Effector CD8-positive, alpha-beta T cell (primary cell): ENCODE data around the gene SLC7A1.

Experiments
- DNase-seq: peaks from one replicate; lab custom pipeline; 2025; lab: John Stamatoyannopoulos, UW

The SLC7A1 gene

DNA sequence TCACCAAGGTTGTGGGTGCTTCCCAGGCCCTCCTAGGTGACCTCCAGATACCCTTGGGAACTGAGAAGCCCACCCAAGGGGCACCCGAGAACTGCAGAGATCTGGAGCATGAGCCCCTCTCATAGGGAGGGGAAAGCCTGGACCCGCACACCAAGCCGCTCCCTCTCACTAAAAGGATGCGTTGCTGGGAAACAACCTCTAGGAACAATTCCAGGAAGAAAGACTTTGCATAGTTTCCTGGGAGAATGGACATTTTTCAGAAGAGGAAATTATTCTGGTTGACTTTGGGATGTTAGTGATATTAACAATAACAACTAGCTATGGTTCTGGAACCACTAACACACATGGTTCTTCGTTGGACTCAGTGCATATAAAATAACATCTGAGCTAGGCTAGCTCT is 64.6 kb downstream of the SLC7A1 start:
- DNase-seq: no peak

DNA sequence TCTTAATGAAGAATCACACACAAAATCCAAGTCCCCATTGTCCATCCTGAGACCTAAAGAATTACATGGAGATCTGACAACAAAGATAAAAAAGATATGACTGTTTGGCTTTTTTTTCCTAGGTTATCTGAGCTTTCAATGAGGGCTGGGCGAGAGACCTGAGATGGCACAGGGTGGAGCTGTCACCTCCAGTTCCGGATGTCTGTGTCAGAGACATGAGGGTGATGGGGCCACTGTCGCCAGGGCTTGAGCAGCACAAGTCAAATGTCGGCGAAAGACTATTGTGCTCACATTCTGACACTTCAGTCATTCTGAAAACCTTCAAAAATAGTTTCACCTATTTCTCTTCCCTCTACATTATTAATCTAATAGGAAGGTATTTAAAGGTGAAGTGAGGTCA is 65.7 kb downstream of the SLC7A1 start:
- no peak for DNase-seq

DNA sequence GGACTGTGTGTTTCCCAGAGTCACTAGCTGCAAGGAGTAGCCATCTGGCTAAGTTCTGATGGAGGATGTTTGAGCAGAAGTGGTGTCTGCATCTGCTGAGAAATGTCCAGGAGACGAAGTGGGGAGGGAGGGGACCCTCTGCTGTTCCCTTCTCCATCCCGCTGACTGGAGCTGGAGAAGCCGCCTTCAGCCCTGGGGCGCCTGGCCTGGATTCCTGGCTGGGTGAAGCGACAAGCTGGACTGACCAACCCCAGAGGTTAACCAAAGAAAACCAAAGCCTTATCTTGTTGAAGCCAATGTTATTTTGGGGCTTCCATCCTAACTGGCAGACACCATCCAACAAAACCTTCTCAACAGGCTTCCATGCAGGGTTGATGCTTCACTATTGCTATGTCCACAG is 67.6 kb downstream of the SLC7A1 start:
- DNase-seq: no peak

DNA sequence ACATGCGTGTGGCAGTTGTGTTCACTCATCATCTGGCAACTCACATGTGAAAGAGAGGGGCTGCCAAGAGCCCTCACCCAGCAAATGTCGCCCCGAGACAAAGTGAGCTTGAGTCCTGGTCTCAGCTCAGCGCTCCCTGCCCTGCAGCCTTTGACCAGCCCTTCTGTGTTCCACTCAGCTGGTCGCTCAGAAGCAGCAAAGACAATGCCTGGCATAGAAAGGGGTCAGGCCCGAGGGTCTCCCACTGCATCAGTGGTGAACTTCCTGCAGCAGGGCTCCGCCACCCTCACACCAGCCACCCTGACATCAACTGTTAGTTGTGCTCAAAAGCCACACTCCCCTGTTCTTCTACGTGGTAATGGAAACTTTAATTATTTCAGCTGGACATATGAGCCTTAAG is 68.0 kb downstream of the SLC7A1 start:
- DNase-seq: no peak

DNA sequence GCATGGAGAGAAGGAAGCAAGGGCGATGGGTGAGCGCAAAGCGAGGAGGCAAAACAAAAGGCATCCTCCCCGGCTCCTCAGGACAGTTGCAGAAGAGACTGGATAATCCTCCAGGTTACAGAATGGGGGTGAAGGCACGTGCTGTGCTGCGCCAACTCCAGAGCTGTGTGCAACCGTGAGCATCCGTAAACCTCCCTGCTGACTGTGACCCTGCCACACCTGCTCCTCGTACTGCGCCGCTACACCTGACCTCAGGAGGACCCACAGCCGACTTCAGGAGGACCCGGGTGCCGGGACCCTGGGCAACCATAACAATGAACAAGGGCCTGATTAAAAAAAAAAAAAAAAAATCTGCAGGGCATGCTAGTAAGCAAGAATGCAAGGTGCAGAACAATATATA is 68.7 kb downstream of the SLC7A1 start:
- no peak for DNase-seq

DNA sequence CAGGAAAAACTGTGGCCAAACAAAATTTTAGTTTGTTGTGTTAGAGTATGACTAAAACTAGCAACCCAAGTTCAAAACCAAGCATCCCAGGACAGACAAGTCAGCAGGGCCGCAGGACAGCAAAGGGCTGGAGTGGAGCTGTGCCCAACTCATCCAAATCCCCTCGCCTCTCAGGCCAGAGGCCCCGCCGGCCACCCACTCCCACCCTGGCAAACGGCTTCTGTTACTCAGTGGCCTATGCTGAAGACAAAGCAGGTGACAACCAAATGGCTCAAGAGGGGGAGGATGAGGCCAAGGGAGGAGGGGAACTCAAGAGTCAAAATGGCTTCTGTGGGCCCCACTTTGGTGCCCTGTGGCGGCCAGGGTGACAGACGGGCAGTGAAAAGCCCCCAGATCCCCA is 69.7 kb downstream of the SLC7A1 start:
- DNase-seq: no peak

DNA sequence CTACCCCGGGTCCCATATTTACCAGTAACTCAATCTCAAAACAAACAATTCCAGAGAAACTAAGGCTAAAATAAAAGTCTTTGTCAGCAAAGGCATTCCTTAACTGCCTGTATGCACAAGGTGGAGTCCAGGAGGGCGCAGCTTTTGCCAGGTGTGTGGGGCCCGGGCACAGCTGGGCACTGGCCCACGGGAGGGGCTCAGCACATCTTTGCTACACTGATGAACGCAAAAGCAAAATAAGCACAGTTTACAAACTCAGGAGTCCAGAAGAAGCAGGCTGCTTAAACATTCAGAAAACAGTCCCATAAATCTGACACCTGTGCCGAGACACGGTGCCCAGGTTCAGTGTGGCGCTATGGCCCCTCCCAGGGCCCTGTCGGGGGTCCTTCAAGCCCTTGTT is 70.8 kb downstream of the SLC7A1 start:
- DNase-seq: no peak

DNA sequence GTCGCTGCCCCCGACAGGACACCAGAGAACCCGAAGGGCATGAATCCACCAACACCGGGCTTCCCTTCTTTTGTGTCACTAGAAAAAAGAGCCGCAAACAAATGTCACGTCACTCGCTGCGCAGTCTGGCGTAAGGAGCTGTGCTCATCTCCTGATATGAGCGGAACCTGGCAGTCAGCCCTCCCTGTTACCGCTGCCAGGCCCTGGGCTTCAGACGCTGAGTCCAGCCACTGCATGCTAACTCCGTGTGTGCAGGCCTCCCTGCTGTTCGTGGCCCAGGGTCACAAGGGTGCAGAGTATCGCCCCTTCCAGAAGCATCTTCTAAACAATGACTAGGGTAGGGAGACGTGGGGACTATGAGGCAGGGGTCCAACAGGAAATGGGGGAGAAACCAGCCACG is 71.3 kb downstream of the SLC7A1 start:
- DNase-seq: no peak

DNA sequence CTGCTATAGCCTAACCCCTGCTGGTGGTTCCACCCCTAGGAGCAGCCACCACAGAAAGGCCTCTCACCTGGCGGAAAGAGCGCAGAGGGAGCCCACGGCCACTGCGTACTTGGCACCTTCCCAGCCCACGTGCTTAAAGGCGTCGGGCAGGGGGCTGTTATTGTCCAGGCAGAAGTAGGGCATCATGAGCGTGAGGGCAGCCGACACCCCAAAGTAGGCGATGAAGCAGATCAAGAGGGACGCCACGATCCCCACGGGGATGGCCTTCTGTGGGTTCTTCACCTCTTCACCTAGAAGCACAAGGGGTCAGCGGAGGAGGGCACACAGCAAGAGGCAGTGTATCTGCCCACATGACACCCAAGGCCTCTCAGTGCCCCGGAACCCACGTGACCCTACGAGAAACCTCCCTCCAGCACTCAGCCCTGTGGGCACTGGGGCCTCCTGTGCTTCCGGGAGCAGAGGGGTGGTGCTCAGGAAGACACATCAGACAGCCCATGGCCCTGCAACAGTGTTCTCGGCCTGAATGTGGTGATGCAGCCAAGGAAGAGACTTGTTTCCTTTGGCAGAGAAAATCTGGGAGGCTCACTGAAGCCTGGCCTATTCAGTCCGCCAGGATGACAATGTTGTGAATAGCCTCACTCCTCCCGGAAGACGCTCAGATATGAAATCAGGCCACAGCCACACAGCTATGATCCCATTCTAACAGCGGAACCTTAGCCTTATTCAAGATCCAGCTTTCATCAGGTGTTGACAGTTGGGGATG is 72.1 kb downstream of the SLC7A1 start:
- no peak for DNase-seq

DNA sequence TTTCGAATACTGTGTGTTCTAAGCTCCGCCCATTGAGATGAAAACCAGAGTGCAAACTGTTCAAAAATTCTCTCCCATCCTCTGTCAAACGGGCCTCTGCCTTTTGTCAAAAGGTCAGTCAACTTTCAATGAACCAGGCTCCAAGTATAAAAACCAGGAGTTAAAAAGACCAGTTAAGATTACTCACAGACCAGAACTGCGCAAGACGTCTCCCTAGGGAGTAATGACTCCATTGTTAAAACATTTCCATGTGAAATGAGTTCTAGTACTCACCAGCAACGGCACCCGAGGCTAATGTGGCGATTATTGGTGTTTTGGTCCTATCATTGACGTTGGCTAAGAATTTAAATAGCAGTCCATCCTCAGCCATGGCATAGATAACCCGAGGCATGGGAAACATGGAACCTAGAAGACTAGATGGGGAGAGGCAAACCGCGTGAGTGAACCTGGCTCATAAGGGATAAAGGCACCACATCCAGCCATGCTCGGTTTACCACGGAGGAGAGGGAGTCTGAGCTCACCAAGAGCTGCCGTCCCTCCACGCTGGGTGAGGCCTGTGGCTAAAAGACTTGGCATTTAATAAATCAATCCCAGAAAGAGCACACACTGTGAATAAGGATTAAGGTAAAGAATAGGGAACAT is 73.3 kb downstream of the SLC7A1 start:
- DNase-seq: no peak

DNA sequence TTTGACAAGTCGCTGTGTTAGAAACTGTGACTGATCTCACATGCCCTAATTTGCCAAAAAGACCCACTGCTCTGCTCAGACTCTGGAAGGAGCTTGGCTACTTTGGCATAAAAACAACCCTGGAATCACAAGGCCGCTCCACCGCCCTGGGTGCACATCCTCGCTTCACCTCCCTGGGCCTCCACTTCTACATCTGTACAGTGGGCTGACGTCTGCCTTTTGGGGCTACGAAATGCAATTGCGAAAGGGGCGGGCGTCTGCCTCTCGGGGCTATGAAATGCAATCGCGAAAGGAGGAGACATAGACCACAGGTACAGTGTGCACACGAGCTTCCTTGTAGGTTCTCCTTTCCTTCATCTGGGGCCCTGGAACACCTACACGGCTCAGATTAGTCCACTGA is 74.2 kb downstream of the SLC7A1 start:
- DNase-seq: no peak

DNA sequence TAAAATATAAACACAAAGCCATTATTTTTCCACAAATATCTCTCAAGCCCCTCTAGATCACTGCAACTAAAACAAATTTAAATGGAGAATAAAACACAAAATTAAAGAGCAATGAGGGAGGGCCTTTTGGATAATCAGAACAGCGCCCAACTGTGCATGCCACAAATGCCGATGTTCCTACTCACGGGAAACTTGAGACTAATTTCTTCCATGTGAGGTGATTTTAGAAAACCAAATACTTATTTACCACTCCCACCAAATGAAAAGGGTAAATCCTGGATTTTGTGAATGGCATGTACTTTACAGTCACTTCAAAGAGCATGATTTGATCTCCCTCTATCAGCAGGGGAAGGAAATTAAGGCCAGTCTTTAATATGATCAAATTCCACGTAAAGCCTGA is 74.8 kb downstream of the SLC7A1 start:
- no peak for DNase-seq

DNA sequence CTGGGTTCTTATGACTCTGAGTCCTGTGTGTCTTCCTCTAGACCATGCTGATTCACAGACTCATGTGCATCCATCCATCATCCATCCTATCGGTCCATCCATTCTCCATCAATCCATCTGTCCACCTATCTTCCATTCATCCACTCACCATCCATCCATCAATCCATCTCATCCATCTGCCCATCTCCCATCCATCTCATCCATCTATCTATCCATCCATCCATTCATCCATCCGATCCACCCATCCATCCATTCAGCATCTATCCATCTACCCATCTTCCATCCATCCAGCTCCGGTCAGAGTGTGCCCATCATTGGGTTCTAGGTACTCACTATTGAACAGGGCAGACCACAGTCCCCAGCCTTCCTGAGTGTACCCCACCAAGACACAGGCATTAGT is 75.6 kb downstream of the SLC7A1 start:
- no peak for DNase-seq

DNA sequence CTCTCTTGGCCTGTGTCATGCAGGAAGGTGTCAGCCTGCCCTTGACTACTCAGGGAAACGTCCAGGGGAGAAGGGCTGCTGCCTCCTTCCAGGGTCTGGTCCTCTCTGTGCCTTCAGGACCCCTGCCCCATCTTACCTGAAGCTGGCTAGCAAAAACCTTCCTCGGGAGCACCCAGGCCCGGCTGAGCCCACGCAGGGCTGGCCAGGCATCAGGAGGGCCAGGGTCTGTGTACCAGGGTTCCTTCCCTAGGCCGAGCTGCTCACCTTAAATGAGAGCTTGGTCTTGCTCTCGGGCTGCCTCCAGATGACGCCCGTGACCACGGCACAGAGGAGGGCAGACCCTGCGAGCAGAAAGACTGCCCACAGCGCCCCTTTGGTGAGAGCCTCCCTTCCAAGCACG is 78.6 kb downstream of the SLC7A1 start:
- no peak for DNase-seq

DNA sequence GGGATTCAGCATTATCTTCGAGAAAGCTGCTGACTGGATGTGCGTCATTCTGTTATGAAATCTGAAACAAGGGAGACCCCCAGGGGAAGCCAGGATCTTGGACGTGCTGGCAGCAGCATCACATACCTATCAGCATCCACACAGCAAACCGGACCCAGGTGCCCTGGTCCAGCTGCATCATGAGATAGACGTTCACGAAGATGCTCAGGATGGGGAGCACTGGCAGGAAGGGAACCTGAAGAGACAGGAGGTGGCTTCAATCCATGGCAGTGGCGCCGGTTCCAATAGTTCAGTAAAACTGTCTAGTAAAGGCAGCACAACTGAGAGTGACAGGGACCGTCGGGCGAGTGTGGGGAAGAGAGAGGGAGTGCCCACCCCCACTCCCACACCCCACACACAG is 79.5 kb downstream of the SLC7A1 start:
- no peak for DNase-seq

DNA sequence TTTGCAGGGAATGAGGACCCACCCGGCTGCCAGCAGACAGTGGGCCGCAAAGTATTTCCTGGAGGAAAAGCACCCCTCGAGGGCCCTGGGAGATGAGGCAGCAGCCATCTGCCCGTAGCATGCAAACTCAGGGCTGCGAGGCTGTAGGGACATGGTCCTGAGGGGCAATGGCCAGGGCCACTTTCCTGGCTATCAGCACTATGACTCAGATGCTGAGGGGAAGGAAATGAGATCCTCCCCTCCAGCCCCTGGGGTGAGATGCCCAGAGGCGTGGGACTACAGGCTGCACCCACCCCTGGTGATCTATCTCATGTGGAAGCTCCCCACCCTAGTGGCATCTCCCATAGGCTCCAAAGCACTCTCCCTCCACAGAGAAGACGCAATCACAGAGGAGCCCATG is 80.1 kb downstream of the SLC7A1 start:
- DNase-seq: no peak

DNA sequence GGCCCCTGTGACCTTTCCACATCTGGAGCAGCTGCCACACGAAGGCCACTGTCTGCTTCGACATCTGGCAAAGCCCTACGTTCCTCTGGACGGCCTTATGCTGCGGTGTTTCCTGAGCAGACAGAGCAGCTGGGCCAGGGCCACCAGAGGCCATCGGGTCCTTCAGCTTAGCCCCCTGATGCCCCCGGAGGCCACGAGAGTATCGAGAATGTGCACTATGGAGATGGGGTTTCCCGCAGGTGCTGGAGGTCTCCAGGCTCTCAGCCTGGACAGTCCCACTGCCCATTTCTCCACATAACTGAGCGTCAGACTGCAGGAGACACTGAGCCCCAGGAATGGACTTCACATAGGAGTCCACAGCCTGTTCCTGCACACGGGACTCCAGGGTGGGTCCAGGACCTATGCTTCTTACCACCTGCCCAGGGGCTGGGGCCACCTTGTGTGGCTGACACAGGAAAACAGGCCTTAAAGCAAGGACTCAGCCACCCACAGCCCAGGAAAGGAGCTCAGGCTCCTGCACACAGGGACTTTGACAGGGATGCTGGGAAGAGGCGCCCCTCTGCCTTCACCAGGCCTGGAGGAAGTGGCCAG is 80.7 kb downstream of the SLC7A1 start:
- DNase-seq: no peak

DNA sequence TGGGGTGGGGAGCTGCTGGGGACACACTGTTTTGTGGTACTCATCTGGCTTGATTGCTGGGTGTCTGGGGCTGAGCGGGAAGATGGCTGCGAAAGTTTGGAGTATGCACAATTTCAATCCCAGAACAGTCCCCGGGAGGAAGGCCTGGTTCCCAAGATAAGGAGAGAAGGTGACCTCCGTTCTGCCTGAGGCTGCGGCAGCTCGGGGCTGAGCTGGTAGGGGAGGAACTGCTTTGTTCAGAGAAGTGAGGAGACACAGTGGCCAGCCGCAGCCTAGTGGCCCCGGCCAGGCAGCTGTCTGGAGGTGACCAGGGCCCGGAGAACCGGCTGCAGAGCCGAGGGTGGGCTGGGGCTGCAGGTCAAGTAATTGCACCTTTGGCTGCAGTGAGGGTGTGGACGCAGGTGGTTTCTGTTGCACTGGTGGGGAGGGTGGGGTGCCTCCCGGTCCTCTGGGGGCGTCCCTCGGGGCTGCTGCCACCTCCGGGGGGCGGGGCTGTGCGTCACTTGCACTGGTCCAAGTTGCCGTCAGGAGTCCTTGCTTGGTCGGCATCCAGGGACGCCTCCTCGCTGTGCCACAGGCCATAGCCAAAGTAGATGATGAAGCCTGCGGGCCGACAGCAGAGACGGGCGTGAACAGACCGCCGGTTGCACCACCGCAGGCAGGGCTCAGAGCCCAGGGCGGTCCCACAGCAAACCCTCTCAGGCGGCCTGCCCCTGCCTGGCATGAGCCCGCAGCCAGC is 81.3 kb downstream of the SLC7A1 start:
- no peak for DNase-seq

DNA sequence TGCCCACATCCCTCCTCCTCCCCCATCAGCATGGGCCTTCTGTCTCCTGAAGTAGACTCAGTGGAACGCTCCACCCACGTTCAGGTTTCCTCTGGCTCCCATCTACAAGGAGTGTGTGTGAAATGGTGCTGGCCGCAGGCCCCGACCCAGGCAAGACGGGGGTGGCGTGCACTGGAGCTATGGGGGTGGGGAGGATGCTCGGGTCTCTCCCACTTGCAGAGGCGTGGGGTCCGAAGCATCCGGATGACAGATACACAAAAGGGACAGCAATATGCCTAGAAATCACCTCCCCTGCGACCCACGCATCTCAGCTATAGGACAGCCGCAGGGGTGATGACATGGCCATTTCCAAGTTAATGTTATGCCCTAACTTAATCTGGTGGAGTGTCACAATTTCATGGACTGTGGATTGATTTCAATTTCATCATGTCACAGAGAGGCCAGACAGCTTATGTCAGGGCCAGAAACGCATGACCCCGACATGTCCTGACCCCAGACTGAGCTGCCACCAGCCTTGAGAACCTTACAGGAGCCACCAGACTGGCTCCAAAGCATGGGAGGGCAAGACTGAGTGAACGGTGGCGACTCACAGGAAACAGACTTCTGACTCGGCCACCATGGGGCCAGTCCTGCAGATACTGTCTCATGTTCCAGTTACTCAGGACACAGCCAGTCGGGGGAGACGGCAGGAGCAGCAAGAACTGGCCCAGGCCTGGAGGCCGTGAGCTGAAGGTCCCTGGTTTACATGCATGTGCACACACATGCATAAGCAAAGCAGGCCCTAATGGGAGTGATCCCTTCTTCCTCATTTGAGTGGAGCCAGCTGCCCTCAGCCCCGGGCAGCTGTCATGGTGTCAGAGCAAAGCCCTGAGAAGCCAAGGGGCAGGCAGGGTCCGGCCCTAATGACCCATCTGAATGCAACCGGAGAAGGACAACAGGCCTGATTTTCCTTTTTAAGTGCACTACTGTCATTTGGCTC is 82.2 kb downstream of the SLC7A1 start:
- DNase-seq: no peak

DNA sequence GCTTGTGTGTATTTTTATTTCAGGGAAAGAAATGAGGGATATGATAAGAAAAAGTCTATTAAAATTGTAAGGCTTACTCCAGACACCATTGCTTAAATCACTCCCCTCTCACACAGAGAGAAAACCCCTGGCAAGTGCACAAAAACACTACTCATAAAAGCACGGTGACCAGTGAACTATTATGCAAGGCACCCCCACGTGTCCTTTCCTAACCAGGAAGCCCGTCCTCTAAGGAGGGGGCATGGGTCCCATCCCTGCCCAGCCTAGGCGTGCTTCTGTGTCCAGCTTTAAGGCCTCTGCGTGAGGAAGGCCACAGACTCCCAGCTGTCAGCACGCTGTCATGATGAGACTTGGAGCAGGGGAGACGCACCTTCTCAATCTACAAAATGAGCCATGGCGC is 83.5 kb downstream of the SLC7A1 start:
- no peak for DNase-seq

DNA sequence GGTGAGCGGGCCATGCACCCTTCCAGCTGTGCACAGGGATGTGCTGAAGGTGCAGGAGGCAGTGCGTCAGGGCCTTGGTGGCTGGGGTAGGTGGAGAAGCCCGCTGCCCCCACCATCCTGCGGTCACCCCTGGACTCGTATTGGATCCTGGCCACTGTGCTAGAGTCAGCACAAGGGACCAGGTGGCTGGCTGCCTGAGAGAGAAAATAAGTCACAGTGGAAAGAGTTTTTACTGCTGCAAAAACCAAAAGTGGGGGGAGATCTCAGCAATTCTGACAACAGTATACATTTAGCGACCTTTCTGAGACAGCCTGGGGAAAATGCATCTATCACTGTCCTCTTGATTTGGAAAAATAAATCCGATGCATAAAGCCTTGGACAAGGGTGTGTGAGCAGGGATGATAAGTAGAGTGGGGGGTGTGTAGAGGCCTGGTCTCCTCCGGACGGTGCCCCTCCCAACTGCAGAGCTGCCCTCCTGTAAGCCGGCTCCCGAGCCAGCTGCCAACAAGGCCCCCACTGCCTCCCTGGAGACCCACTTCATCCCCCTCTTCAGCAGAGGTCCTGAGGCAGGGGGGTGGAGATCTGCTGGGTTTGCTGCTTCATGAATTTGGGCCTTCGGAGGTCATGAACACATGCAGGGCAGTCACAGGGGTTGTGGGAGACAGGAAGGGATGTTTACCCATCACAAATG is 84.2 kb downstream of the SLC7A1 start:
- no peak for DNase-seq
